Endothelial cell of hepatic sinusoid (primary cell): ENCODE results near the gene DNAJA3.

Experiments used
- in situ Hi-C: cut with HindIII; loops from 2 replicates; pipeline ENCODE4 v1.10.0; 2017; ENCODE audit warnings: low sequenced_read_pairs

DNAJA3 gene

DNA sequence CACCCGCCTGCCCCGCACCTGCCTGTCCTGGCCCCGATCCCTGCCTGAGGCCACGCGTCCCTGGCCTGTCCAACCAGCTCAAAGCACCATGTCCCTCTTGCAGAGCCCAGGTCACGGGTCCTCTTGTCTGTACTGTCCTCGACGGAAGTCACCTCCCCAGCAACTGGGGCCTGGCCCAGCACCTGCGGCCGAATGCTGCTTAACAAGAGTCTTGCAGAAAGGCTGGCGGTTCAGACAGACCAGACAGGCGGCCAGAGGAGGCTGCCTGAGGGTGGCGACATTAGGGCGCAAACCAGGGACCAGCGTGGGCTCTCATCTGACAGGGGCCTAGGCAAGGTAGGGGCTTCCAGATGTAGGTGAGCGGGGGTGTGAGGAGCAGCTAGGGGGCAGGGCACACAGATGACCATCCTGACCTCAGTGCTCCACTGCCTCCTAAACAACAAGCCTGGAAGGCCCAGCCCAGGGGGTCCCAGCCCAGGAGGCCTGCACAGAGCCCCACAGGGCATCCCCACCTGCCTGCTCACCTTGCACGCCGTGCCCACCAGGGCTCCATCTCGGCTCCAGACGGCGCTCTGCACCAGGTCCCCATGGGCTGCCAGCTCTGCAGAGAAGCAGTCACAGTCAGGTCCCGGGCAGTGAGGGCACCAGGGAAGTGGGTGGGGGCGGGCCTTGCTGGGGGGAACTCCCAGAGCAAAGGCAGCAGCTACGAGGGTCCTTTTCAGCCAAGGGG is 20.5 kb upstream of the DNAJA3 start:
- in situ Hi-C loops = no loop called here

DNA sequence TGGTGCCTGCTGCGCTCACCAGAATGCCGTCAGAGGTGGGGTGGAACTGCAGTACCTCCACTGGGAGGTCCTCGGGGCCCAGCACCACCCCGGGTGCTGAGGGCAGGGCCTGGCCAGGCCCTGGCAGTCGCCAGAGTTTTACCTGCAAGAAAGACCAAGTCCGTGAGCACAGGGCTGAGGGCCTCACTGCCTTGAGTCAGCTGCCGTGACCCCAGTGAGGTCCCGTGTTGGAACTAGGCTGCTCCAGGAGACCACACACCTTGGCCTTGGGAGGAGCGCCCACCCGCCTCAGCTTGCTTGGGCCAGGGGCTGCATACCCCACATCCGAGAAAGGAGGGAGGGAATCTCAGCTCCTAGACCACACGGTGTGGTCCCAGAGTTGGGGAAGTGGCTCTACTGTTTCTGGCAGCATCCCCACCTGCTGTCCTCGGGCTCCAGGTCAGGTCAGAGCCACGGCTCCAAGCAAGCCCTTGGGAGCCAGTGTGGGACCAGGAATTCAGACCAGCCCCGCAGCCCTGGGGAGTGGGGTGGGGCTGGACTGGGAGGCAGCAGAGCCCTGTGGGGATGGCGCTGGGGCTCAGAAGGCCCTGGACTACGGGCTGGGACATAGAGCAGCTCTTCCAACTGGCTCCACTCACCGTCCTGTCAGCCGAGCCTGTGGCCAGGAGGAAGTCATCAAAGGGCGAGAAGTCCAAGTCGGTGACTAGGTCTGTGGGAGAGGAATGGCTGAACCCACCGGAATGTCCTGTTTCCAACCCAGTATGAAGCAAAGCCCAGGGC is 17.9 kb upstream of the DNAJA3 start:
- in situ Hi-C loops = no loop called here

DNA sequence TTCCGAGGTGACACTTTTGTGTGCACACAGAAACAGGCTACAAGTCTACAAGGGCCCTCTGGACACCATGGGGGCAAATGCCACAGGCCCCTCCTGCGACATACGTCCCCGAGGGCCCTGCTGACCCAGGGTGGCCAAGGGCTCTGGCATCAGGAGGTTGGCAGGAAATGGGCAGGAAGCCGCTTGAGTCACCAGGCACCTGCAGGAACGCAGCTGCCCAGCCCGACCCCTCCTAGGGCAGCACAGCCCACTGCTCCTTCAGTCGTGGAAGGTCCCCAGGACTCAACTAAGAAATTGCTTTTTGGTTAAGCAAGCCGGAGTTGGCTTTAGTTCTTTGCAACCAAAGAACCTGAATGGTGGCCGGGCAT is 17.4 kb upstream of the DNAJA3 start:
- in situ Hi-C loops = no loop called here

DNA sequence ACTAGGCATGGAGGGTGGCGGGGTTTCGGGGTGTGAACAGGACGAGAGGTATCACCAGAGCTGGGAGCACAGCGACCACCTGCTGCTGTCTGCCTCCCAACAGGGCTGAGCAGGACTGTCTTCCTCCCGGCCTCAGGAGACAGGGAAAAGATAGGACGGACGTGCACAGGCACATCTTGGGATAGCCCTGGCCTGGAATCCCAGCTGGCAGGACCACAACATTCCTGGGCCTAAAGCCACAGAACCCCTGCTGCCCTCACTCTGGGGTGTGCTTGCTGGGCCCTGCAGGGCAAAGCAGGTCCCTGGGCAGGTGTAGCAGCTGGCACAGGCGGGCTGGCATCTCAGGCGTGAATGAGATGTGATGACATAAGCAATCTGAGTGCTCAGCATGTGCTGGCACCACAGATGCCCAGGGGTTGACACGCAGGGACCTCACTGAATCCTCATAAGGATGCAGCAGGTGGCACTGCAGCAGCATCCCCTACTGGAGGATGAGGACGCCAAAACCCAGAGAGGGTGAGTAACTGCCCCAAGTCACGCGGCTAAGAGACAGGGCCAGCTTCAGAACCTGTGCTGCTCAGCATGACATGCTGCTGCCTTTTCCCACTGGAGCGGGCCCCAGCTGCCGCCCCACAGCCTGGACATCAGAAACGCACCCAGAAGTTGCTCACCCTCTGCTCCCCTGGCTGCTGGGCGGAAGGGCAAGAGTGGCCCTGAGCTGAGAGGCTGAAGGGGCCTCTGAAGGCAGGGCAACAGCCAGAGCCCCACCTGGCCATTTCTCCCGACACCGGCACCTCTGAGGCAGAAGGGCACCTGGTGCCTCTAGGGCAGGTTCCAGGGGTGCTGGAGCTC is 16.4 kb upstream of the DNAJA3 start:
- in situ Hi-C loops = no loop called here

DNA sequence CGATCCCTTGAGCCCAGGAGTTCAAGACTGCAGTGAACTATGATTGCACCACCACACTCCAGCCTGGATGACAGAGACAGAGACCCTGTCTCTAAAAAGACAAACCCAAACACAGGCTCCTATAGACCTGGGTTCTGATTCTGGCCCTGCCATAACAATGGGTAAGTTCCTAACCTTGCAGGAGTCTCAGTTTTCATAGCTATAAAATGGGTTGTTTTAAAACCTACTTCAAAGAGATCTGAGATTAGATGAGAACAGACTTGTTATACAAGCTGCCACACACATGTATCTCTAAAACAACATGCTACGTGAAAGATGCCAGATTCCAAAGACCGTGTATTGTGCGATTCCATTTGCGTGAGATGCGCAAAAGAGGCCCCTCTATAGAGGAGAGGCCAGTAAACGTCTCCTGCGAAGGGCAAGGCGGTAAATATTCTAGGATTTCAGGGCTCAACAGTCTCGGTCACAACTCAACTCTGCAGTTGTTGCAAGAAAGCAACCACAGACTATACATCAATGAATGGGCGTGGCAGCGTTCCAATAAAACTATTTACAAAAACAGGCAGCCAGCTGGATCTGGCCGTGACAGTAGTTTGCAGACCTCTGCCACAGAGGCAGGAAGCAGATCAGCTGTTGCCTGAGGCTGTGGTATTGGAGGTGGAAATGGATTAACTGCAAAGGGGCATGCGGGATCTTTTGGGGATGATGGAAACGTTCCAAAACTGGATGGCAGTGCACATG is 15.2 kb upstream of the DNAJA3 start:
- in situ Hi-C loops = no loop called here

DNA sequence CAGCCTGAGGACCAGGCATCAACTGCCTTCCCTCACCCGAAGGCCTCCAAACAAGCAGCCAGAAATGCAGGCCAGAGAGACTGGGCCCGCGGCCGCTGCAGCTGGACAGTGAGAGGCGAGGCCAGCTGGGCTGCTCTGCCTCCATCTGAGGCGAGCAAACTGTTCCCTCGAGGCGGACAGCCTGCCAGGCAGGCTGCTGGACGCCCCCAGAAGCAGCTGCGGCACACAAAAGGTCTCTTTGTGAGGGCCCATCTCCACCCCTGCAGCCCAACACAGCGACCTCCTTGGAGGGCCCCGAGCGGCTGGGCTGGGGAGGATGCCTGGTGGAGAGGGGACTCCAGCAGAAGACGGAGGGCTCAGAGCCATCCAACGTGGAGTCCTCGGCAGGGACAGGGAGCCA is 14.0 kb upstream of the DNAJA3 start:
- in situ Hi-C loops = no loop called here

DNA sequence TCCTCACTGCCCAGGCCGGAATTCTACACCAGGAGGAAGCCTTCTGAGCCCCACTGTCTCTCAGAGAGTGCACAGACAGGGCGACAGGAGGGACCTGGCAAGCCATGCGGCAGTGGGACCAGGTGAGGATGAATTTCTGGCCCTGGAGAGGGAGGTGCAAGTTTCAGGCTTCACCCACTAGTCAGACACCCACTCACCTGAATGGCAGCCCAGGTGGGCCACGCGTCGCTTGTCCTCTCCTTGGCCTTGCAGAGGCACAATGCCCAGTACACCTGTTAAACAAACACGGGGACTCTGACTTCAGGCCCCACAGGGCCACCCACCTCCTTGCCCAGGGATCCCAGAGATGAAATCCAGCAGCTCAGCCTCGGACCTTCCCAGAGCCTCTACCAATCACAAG is 13.5 kb upstream of the DNAJA3 start:
- in situ Hi-C loops = no loop called here

DNA sequence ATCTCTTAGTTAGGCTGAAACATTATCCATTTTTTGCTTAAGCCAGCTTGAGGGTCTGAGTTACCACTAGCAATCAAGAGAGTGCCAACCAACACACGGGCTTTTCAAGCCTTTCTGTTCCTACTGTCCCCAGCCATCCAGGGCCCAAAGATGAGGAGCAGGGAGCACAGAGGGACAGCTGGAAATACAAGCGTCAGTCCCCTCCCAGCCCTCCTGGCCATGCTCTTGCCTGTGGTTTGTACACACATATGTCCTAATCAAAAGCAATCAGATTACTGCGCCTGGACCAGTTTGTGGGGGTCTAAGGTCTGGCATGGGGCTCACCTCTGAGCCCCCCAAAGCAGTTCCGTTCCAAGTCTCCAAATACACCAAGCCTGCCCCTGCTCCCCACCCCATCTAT is 12.8 kb upstream of the DNAJA3 start:
- in situ Hi-C loops = no loop called here

DNA sequence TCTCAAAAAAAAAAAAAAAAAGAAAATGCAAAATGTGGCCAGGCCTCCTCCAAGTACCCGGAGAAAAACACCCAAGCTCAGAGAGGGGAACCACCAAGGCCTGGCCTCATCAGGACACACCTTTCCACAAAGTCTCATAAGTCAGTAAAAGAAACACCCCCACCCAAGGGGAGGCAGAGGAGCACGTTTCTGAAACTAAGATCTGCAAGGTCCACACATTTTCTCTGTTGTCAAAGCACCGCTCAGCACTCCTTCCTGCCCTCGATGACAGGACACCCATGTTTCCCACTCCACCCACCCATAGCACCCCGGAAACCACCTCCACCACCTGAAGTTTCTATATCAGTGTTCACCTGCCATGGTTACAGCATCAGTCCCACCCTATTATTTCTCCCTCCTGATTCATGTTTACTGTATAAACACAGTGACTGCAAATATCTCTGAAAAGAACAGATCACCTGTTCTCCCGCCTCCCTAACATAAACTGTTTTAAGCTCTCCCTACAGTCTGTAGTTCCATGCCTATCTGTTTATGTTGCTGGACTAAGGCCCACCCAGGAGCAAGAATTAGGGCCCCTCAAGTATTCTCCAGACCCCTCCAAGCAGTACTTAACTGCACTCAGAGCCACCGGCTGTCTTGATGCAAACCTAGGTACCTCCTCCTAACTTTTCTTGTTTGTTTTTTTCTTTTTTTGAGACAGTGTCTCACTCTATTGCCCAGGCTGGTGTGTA is 11.3 kb upstream of the DNAJA3 start:
- in situ Hi-C loops = no loop called here

DNA sequence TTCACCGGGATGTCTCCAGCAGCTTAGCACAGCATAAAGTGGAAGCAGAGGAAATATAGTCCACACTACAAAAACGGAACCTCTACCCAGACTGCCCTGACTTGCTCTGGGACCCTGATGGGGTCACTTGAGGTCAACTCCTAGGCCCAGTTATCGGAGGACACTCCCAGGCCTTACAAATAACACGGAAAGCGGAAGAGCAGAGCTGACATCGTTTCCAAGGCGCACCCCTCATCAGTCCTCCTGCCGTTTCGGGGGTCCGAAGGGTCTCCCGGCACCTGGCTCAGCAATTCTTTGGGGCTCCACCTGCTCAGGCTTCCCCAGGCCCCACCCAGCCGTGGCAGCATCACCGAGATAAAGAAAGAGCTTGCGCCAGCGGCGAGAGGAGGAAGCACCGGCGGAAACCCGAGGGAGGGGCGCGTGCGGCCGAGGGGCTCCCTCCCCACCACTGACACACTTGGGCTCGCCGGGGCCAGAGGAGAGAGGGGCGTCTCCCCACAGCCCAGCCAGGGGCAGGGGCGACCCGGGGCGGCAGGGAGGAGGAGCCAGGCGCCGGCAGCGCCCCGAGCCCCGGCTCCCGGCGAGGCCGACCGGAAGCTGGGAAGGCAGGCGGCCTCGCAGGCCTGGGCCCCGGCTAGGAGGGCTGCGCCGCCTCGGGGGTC is 10.0 kb upstream of the DNAJA3 start:
- in situ Hi-C loops = no loop called here

DNA sequence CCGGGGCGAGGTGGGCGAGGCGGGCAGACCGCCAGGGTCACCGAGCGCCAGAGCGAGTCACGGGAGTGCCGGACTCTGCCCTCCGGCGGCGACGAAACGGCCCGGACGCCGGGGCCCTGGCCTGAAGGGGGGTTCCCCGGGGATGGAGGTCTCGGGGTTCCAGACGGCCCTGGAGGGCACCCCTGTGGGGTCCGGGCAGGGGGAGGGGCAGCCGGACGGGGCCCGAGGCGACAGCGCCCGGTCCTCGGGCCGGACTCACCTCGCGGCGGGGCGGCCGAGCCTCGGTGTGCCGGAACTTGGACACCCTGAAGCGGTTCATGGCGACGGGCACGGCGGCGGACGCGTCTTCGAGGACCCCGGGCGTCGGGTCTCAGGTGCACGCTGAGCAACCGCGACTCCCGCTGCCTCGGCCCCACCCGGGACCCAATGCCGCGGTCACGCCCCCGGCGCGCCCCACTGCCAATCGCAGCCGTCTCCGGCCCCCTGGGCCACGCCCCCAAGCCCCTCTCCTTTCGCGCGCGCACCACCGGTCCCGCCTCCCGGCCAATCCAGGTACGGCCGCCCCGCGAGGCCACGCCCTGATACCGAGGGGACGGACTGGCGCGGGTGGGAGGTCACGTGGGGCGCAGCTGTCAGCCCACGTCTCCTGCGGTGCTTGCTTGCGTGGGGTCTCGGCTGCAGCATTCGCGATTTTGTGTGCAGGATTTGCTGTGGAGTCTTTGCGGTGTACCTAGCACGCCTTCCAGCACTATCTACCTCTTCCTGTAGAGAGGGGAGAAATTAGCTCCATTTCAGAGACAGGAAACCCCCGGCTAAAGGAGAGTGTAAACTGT is 9.3 kb upstream of the DNAJA3 start, which contains the start of gene CORO7:
TSS of gene CORO7 (minus strand) at position 397 of the 833 bp plus-strand sequence. CDS start at position 319, 78 bp downstream.
- in situ Hi-C loops = no loop called here

DNA sequence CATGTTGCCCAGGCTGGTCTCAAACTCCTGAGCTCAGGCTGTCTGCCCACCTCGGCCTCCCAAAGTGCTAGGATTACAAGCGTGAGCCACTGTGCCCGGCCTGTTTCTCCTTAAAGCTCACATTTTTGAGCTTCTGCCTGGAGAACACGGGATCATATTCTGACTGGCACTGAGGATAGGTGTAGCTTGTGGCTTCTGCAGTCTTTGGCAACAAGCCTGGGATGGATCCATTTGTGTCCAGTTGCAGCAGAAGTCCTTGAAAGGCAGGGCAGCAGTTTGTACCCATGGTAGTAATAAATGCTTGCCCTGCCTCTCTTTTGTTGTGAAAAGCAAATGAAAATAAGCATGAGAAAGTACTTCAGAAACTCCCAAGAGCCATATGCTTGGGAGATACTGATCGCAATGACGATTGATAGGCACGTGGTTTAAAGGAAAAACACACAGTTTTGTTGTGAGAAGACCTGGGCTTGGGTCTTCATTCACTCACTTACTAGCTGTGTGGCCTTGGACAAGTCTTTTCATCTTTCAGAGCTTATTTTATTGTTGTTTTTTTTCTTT is 6.2 kb upstream of the DNAJA3 start:
- in situ Hi-C loops = no loop called here

DNA sequence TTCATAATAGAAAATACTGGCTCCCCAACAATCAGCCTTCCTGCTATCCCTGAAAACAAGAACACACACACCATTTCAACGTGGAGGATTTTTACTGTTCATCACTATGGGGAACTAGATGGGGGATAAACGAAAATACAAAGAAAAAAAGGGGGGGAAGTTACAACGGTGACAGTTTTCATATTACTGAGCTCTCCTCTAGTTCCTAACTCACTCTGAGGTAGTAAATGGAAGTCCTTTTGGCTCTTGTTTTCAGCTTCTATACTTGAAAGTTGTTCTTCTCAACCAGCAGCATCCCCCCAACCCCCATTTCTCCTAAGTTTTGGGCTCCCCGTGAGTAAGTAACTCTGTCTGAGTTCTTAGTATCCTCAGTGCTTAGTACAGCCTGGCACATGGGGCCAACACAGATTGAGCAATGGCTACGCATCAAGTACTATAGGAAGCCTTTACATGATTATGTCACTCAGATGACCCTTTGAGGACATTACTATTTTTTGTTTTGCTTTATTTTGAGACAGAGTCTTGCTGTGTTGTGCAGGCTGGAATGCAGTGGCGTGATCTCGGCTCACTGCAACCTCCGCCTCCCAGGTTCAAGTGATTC is 5.1 kb upstream of the DNAJA3 start:
- in situ Hi-C loops = no loop called here

DNA sequence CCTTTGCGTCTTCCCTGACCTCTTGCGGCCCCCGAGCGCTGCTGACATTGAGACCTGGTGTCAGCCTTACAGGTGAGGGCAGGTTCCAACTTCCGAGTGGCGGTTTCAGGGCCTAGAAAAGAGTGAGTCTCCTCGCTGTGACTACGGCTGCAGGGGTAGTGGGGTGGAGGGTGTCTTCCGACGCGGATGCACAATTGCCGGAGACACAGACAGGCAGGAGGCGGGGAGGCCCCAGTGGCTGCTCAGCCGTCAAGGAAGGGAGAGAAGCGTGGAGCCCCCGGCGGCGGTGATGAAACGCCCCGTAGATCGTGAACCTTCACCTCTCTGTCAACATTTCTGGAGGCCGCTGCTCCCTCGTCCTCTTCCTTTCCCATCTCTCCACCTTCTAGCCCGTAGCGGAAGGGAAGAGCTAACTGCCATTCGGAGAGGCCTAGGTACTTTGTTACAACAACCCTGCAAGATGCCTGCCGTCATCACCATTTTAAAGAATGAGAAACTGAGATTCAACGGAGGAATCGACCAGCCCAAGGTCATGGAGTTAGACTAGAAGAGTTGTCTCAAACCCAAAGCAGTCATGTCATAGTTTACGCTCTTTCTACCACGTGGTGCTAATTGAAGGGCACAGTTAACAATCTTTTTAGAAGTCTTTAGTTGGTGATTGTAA is 485 bp downstream of the DNAJA3 start:
- in situ Hi-C loops = no loop called here

DNA sequence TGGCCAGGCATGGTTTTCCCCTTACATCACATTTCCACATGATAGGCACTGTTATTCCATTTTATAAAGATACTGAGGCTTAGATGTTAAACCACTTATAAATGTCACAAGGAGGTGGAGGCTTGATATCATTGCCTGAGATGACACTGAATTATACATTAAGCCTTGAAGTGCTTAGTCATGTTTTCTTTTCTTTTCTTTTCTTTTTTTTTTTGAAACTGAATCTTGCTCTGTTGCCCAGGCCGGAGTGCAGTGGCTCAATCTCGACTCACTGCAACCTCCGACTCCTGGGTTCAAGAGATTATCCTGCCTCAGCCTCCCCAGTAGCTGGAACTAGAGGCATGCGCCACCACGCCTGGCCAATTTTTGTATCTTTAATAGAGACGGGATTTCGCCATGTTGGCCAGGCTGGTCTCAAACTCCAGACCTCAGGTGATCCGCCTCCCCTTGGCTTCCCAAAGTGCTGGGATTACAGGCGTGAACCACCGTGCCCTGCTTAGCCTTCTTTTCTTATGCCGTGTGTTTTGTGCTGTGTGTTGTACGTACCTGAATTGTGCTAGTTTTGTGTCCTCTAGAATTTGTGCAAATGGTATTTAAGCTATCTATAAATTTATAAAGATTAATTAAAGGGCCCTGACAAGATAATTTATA is 1.2 kb downstream of the DNAJA3 start:
- in situ Hi-C loops = no loop called here

DNA sequence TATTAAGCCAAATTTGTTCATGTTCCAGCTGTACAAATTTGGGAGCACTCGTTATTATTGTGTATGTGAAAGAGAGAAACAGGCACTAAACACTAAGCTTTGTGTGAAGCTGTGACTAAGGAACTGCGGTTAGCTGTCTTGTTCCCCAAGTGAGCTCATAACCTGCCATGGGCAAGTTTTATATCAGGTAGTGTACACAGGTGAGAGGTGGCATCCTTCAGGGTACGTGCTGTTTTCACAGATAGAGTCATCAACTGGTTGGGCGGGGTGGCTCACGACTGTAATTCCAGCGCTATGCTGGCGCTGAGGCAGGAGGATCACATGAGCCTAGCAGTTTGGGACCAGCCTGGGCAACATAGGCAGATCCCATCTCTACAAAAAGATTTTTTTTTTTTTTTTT is 2.8 kb downstream of the DNAJA3 start:
- in situ Hi-C loops = no loop called here

DNA sequence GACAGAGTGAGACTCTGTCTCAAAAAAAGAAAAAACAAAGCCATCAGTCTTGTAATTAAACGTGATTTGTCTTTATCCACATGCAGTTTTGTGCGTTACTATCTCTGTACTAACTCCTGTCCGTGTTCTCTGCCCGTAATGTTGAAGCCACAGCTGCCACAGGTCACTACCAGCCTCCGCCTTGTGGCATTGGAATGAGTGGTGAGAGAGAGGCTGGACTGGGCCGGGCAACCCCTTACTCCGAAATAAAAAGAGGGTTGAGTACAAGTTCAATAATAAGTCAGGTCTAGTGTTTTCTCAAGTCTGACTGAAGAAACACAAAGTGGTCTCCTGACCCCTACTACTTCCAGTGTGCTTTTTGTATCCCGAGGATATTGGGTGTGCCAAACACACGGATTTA is 5.4 kb downstream of the DNAJA3 start:
- in situ Hi-C loops = no loop called here
